Middle frontal gyrus (tissue), 1 donor: ENCODE data around the gene ANKRD23.
"Not testable (repeated sequence)": the region's sequence is repeated elsewhere in the genome, so short reads cannot be mapped to it uniquely, and the experiment has no call there.

Experiments used
- DNase-seq: peaks from one replicate; pipeline ENCODE4 v3.0.0-alpha.2; 2015; ENCODE audit warnings: low spot score; ENCODE audit errors: extremely low spot score

The ANKRD23 gene

DNA sequence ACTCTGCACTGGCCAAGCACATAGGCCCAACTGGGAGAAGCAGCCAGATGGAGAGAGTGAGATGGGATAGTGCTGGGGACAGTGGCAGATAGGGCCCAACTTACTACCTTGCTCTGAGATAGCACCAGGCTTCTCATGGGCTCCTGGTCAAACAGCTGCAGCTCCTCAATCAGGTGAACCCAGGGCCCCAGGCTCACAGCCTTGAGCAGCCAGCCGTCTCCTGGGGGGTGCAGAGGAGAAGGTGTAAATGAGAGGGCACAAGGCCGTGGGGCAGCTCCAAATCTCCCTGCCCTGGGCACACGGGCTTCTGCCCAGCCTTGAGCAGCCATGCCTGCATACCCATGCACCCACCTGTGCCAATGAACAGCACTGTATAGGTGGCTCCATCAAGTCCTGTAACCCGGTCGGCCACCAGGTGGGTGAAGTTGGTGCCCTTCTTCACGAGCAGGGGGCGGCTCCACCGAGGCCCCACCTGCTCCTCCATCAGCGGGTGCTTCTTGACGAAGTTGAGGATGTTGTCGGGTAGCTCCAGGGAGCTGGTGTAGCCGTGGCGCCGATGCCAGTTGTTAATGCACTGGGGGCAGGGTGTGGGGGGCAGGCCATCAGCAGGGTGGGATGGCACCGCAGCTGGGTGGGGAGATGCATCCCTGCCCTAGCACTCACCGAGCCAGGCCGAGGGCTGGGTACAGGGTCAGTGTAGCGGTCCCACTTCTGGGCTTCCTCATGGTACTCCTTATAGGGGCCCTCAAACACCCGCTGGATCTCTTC lies 19.9 kb upstream of the ANKRD23 start:
- DNase-seq, result no peak

DNA sequence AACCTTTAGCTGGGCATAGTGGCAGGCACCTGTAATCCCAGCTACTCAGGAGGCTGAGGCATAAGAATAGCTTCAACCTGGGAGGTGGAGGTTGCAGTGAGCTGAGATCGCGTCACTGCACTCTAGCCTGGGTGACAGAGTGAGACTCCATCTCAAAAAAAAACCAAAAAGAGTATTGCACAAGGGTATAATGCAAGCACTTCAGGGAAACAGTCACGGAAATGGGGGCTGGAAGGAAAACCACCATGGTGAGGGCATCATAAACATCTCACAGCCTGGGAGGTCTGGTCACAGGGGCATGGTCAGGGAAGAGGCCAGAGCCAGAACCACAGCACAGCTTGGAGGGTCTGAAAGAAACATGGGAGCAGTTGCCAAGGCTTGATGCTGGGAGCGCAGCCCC lies 19.2 kb upstream of the ANKRD23 start:
- DNase-seq, result not testable (repeated sequence)

GRCh38 chr2:96861074-96861473 lies 17.3 kb upstream of the ANKRD23 start:
- DNase-seq, result no peak

GRCh38 chr2:96860065-96861029 lies 16.5 kb upstream of the ANKRD23 start:
- DNase-seq, result no peak

GRCh38 chr2:96859681-96860064 lies 15.9 kb upstream of the ANKRD23 start:
- no peak for DNase-seq

GRCh38 chr2:96859099-96859649 lies 15.4 kb upstream of the ANKRD23 start:
- no peak for DNase-seq

DNA sequence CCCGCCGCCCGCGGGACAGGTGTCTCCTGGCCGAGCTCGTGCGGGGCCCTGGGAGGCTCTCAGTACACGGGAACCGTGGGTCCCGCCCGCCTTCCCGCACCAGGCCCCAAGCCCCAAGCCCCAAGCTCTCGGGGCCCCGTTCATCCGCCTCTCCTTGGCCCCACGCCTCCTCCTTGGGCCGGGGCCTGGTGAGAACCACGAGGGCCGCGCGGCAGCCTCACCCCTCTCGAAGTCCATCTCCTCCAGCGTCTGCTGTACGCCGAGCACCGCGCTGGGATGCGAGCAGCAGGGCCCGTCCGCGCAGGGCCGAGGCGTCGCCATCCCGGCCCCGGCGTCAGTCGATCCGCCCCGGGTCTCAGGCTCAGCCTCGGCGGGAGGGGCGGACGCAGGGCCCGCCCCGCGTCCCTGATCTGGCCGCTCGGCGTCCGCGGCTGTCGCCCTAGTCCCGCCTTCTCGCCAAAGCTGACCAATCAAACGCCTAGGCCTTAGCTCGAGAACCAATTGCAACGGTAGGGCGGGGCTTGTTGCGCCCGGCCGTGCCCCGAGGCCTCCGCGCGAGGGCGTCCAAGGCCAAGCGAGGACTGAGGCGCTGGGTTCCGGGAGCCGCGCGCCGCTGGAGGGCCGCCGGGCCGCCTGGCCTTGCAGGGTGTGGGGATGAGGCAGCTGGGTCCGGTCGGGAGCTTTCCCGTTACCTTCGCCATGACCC lies 14.0 kb upstream of the ANKRD23 start, which contains the start of gene ANKRD39:
TSS of gene ANKRD39 (minus strand) at position 350 of the 706 bp plus-strand sequence. CDS start at position 321, 29 bp downstream.
- DNase-seq, result peak; percentile 98

DNA sequence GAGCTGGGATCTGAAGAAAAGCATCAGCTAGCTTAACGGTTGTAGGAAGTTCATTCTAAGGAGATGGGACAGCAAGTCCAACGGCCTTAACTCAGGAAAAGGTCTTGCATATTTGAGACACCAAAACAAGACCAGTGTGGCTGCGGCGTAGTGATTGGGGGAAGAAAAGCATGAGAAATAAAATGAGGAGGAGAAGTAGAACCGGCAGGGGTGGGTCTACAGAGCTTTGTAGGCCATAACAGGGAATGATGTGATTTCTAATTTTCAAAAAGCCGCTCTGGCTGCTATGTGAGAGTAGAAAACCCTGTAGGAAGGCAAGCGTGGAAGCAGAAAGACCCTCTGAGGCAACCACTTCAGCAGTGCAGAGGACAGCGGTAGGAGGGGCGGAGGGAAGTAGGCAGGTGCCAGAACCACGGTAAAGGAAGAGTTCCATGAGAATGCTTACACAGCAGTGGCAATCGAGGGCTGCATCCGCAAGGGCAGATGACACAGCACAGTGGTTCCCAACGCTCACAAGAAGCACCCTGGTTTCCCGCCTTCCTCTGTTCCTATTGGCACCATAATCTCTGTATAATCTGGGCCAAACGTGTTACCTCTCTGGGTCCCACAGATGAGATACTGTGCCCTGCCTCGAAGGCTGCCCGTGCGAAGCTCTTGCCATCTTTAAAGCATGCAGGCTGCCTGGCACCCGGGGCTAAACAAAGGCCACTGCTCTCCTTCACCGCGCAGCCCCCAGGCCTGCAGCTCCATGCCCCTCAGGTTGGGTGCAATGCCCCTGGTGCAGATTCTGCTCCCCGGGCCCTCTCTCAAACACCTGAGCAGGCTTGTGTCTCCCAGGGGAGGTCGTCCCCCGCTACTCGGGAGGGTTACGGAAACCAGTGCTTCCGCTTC lies 13.2 kb upstream of the ANKRD23 start:
- DNase-seq, result no peak

DNA sequence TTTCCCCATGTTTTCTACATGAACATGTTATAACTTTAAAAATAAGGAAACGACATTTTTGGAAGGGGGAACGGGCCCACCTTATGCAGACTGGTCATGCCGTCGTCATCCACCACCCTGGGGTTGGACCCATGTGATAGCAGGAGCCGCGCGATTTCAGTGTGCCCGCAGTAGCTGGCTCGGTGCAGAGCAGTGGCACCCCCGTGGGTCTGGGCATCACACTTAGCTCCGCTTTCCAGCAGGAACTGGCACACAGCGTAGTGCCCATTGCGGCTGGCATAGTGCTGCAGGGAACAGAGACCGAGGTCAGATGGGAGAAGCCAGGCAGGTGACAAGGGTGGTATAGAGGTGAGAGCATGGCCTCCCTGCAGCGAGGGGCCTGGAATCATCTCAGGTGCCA lies 9.5 kb upstream of the ANKRD23 start:
- DNase-seq, result no peak

DNA sequence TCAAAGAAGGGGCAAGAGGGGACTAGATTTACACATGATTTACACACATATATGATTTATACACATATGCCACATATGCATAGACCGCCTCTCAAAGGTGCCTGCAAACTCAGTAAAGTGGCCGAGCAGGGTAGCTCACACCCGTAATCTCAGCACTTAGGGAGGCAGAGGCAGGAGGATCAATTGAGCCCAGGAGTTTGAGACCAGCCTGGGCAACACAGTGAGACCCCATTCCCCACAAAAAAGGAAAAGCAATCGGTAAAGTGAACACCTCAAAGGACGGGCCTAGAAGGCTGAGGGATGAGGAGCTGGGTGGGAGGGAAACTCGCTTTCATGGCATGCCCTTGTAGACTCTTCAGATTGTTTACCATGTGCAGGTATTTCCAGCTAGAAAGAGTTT lies 8.8 kb upstream of the ANKRD23 start:
- no peak for DNase-seq

GRCh38 chr2:96848264-96848663 lies 4.4 kb upstream of the ANKRD23 start:
- no peak for DNase-seq

DNA sequence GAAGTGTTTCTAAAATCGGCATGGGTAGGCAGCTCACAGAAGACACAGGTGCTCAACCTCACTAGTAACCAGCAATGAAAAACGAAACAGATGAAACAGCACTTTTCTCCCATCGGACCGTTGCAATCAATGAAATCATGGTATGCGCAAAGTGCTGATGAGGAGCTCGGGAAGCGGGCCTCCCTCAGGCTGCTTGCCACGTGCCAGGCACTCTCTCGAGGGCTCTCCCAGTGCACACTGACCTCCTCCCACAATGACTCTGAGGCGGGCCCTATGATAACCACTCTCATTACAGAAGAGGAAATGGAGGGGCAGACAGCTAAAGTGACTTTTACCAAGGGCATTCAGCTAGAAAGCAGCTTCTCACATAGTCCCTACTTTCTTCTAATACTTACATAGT lies 3.8 kb upstream of the ANKRD23 start:
- DNase-seq, result no peak

GRCh38 chr2:96846825-96847224 lies 3.0 kb upstream of the ANKRD23 start:
- no peak for DNase-seq

DNA sequence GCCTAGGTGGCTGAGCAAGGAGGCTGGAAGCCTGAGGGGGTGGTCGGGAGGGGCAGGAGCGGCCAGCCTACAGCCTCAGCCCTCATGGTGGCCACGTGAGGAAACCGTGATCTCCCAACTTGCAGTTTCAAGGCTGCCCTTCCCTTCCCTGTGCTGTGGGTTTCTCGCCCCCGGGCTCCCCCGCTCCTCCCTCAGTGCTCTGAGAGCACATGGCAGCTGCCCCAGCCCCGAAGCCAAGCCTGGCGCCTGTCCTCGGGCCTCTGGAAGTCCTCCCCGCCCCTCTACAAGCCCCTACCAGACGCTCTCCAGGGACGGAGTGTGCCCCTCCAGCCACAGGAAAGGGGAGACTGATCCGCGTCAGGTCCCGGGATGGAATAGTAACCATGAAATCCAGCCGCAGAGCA lies 586 bp upstream of the ANKRD23 start:
- no peak for DNase-seq

- no peak for DNase-seq
Measured at GRCh38 chr2:96842600-96842999, 1.2 kb downstream of the ANKRD23 start.

GRCh38 chr2:96841701-96842495 lies 1.9 kb downstream of the ANKRD23 start:
- no peak for DNase-seq

GRCh38 chr2:96839875-96840850 lies 3.7 kb downstream of the ANKRD23 start:
- DNase-seq, result no peak

DNA sequence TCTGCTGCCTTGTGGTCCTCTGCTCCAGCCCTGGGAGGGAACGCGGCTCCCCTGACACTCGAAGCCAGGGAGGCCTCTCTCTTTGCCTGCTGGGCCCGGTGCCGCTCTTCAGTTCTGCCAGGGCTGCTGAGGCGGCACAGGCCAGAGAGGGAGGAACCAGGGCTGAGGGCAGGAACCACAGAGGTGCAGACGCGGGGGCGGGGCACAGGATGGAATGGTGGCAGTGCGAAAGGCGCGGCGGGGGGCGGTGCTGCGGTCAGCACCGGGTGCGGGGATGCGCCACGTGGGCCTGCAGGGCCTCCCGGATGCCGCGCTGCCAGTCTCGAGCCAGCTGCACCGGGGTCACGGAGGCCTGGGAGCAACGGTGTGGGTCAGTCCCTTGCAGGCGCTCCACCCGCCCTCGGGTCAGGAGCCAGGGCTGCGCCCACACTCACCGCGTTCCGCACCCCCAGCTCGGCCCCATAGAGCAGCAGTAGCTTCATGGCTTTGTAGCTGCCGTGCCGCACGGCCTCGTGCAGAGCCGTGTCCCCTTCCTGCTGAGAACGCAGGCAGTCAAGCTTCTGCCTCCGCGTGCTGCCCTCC lies 4.4 kb downstream of the ANKRD23 start:
- no peak for DNase-seq
